Stomach (tissue), 4 donors: ENCODE results near the gene MYO9B.

Experiments used
- POLR2A ChIP-seq, 4 donors: fragments of 450-650 bp; IDR thresholded peaks; one replicate each; pipeline ENCODE4 v1.6.1; 2016; ENCODE audit warnings: antibody characterized with exemption in 4 of 4, control low read depth in 2 of 4, mild to moderate bottlenecking in 1 of 4, moderate library complexity in 1 of 4
- TF ChIP-seq, protein P1 (sequence below), 7 experiments: fragments of 450-650 bp in 4 of 7; fragments of 200-600 bp in 3 of 7; sonication (generic) in 3 of 7; IDR thresholded peaks; one replicate each; pipeline ENCODE4 v1.5.1; 2016 to 2019; ENCODE audit warnings: antibody characterized with exemption in 7 of 7, control low read depth in 2 of 7, mild to moderate bottlenecking in 1 of 7

DNA sequence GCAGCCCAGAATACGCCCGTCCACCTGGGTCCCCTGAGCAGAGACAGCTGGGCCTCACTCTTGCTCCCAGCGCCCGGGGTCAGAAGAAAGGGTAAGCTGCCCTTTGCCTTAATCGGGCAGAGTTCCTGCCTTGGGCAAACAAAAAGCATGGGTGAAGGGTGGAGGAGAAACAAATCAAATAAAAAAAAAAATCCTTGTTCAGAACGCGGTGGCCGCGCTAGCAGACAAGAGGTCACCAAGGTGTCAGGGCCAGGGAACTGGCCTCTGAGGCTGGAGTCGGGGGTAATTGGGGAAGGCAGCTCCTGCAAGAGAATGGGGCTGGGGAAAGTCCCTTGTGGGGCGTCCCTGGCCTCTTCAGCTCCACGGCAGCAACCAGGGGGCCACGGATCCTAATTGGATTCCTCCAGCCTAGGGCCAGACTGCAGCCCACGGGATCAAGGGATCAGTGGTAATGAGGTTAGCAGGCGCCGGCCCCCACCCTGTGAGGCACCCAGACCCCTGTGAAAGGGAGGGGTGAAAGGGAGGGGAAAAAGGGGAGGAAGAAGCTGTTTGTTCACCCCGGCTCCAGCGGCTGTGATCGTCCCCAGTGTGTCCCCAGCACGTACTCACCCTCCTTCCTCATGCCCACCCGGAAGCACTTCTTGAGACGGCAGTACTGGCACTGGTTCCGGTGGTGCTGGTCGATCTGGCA, 164.6 kb downstream of the MYO9B start:
- TF ChIP-seq, protein P1, sequence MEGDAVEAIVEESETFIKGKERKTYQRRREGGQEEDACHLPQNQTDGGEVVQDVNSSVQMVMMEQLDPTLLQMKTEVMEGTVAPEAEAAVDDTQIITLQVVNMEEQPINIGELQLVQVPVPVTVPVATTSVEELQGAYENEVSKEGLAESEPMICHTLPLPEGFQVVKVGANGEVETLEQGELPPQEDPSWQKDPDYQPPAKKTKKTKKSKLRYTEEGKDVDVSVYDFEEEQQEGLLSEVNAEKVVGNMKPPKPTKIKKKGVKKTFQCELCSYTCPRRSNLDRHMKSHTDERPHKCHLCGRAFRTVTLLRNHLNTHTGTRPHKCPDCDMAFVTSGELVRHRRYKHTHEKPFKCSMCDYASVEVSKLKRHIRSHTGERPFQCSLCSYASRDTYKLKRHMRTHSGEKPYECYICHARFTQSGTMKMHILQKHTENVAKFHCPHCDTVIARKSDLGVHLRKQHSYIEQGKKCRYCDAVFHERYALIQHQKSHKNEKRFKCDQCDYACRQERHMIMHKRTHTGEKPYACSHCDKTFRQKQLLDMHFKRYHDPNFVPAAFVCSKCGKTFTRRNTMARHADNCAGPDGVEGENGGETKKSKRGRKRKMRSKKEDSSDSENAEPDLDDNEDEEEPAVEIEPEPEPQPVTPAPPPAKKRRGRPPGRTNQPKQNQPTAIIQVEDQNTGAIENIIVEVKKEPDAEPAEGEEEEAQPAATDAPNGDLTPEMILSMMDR (IDR thresholded peaks at IDR 0.05): no peak
- no peak for TF ChIP-seq POLR2A (IDR thresholded peaks at IDR 0.05)
